Endothelial cell of umbilical vein (primary cell): ENCODE measurements around the gene ZBTB7C. TPM values are rescaled to one million over a fixed set of nuclear protein-coding genes. Genes with fewer than 3 reads are reported as not detected.

Experiments used
- BruUV-seq: library from RNA; stranded (reverse); fragments of 400-500 nt; replicated peaks from 2 replicates; lab custom pipeline; 2021; lab: Mats Ljungman, UMichigan
- CTCF ChIA-PET: fragments of 300-600, 350-600 bp; sonication (Branson Sonifier 250); formaldehyde crosslinking; loops from one replicate; lab custom pipeline; 2021; ENCODE audit warnings: antibody characterized with exemption, inconsistent platforms; lab: Charles Lee
- POLR2A ChIA-PET: fragments of 300-600, 350-600 bp; sonication (Branson Sonifier 250); formaldehyde crosslinking; loops from one replicate; lab custom pipeline; 2021; ENCODE audit warnings: antibody characterized with exemption, inconsistent platforms; lab: Charles Lee
- DNase-seq: peaks from one replicate; pipeline ENCODE4 v3.0.0-alpha.2; 2011; ENCODE audit warnings: low read depth, low spot score
- FAIRE-seq: peaks from 2 replicates; lab custom pipeline; 2011; peaks lifted over from hg19 to GRCh38; lab: Jason Lieb, UNC
- H2AFZ ChIP-seq: 2 replicates; pipeline ENCODE4 v1.6.0; 2012; ENCODE audit warnings: low read depth, low read length, control low read depth, inconsistent platforms
- H3K27ac ChIP-seq: 2 replicates; pipeline ENCODE4 v1.5.1; 2011; ENCODE audit warnings: low read depth, mild to moderate bottlenecking, control low read depth, low read length, moderate library complexity; ENCODE audit not compliant: insufficient read depth
- H3K27me3 ChIP-seq, 2 experiments: 2 replicates each; pipeline versions ENCODE4 v1.6.0 to v1.6.1; 2011; ENCODE audit warnings: low read length in 2 of 2, mixed read lengths in 1 of 2; ENCODE audit not compliant: control insufficient read depth in 2 of 2, insufficient read depth in 2 of 2
- H3K36me3 ChIP-seq, 2 experiments: 2 replicates in 1 of 2; 3 replicates in 1 of 2; pipeline ENCODE4 v1.5.1; 2011; ENCODE audit warnings: low read length in 2 of 2, mild to moderate bottlenecking in 1 of 2, moderate library complexity in 1 of 2; ENCODE audit not compliant: control insufficient read depth in 2 of 2, insufficient read depth in 2 of 2; ENCODE audit errors: extremely low read depth in 1 of 2
- H3K4me1 ChIP-seq: 3 replicates; pipeline ENCODE4 v1.5.1; 2011; ENCODE audit warnings: mild to moderate bottlenecking, low read length; ENCODE audit not compliant: control insufficient read depth, insufficient read depth; ENCODE audit errors: extremely low read depth
- H3K4me2 ChIP-seq: 2 replicates; pipeline ENCODE4 v1.6.1; 2011; ENCODE audit warnings: low read length, control low read depth, mixed read lengths; ENCODE audit not compliant: insufficient read depth
- H3K4me3 ChIP-seq, 3 experiments: fragments of 200-600 bp in 1 of 3; sonication (generic), shearing (Covaris generic) in 1 of 3; replicated peaks in 1 of 3; 2 replicates each; pipeline ENCODE4 v1.5.1; 2011 to 2016; ENCODE audit warnings: control low read depth in 3 of 3, low read length in 3 of 3, mild to moderate bottlenecking in 2 of 3, inconsistent platforms in 1 of 3, low read depth in 1 of 3, moderate library complexity in 1 of 3; ENCODE audit not compliant: insufficient read depth in 1 of 3
- H3K79me2 ChIP-seq: 2 replicates; pipeline ENCODE4 v1.6.0; 2012; ENCODE audit warnings: low read length, inconsistent platforms; ENCODE audit not compliant: control insufficient read depth, insufficient read depth
- H3K9ac ChIP-seq: replicated peaks from 2 replicates; pipeline ENCODE3; 2011; ENCODE audit warnings: low read length, control low read depth; ENCODE audit not compliant: insufficient read depth; ENCODE audit errors: extremely low read depth
- H3K9me1 ChIP-seq: replicated peaks from 3 replicates; pipeline ENCODE4 v1.6.0; 2011; ENCODE audit warnings: mild to moderate bottlenecking, low read length; ENCODE audit not compliant: control insufficient read depth, insufficient read depth; ENCODE audit errors: extremely low read depth
- H3K9me3 ChIP-seq: replicated peaks from 2 replicates; pipeline ENCODE4 v1.5.1; 2012; ENCODE audit warnings: low read length, inconsistent platforms; ENCODE audit not compliant: control insufficient read depth, insufficient read depth
- H4K20me1 ChIP-seq: replicated peaks from 2 replicates; pipeline ENCODE3; 2011; ENCODE audit warnings: mild to moderate bottlenecking, low read length; ENCODE audit not compliant: control insufficient read depth, insufficient read depth; ENCODE audit errors: extremely low read depth
- EZH2 ChIP-seq: IDR thresholded peaks from 2 replicates; pipeline ENCODE4 v1.6.1; 2012; ENCODE audit warnings: borderline replicate concordance, low read depth, mild to moderate bottlenecking, moderate library complexity, low read length, inconsistent platforms; ENCODE audit not compliant: severe bottlenecking
- FOS ChIP-seq: IDR thresholded peaks from 2 replicates; pipeline ENCODE4 v1.6.1; 2011; ENCODE audit warnings: mild to moderate bottlenecking, low read length, moderate library complexity, borderline replicate concordance; ENCODE audit not compliant: insufficient read depth
- GATA2 ChIP-seq: IDR thresholded peaks from 2 replicates; pipeline ENCODE4 v1.7.0; 2011; ENCODE audit warnings: low read depth, mild to moderate bottlenecking, moderate library complexity, mixed read lengths, low read length; ENCODE audit not compliant: insufficient read length, insufficient read depth
- JUN ChIP-seq: IDR thresholded peaks from 2 replicates; pipeline ENCODE4 v1.6.1; 2011; ENCODE audit warnings: borderline replicate concordance, low read depth; ENCODE audit not compliant: insufficient read length, insufficient read depth
- MYC ChIP-seq: IDR thresholded peaks from one replicate; pipeline ENCODE4 v1.6.1; 2011; ENCODE audit warnings: mild to moderate bottlenecking, low read depth, low read length
- POLR2A ChIP-seq: IDR thresholded peaks from 2 replicates; pipeline ENCODE4 v1.6.1; 2012; ENCODE audit warnings: low read depth, mild to moderate bottlenecking, control low read depth, low read length
- POLR2AphosphoS5 ChIP-seq: IDR thresholded peaks from 2 replicates; pipeline ENCODE4 v1.6.1; 2012; ENCODE audit warnings: low read depth, mild to moderate bottlenecking, control low read depth, low read length, moderate library complexity; ENCODE audit not compliant: insufficient read depth
- dilution Hi-C: fragments of 300-500 bp; cut with MboI; formaldehyde crosslinking; loops from one replicate; pipeline ENCODE4 v1.15.0; 2019; ENCODE audit warnings: low sequenced_read_pairs; ENCODE audit not compliant: extremely low pct_ligation_motif_present
- intact Hi-C: fragments of 100-400 bp; cut with micrococcal nuclease; formaldehyde crosslinking; loops from one replicate; pipeline ENCODE4 v1.10.0; 2022
- polyA plus RNA-seq, 4 experiments: library from polyadenylated mRNA; depleted of rRNA in 3 of 4; stranded (reverse) in 3 of 4; unstranded in 1 of 4; fragments of >200 nt; gene quantifications; 2 replicates each; pipeline versions ENCODE4 v1.2.1 to v1.2.3, GENCODE V29; 2011 to 2012; ENCODE audit warnings: missing spikeins in 1 of 4
- total RNA-seq: library from RNA; stranded (reverse); gene quantifications from 2 replicates; pipeline ENCODE4 v1.2.3, GENCODE V29; 2021
- TF ChIP-seq, protein P1 (sequence below): IDR thresholded peaks from 2 replicates; pipeline ENCODE4 v1.6.1; 2011; ENCODE audit not compliant: insufficient read depth, insufficient read length
- TF ChIP-seq, protein P2 (sequence below), 2 donors: IDR thresholded peaks; 1 replicate in 1 of 2; 2 replicates in 1 of 2; pipeline ENCODE4 v1.5.1; 2011; ENCODE audit warnings: low read length in 2 of 2, mild to moderate bottlenecking in 2 of 2, moderate library complexity in 2 of 2, control low read depth in 1 of 2, inconsistent platforms in 1 of 2, low read depth in 1 of 2; ENCODE audit not compliant: insufficient read depth in 1 of 2; ENCODE audit errors: extremely low read depth in 1 of 2

ZBTB7C gene
- total and polyA plus RNA-seq, 2 donors (not counting 3 experiments of a cell fraction or from before 2014, with no cell fraction given), result not detected

- no peak for DNase-seq
- dilution Hi-C loops (no loop called here), intact Hi-C loops (no loop called here)
- Histone ChIP-seq H3K27ac (no peak overlapping the region), H3K9me3 (no peaks in the 10 kb centered on the region), H3K79me2 (no peaks in the 10 kb centered on the region), H2AFZ (no peak overlapping the region), H3K4me1 (no peaks in the 10 kb centered on the region), H3K9me1 (no peaks in the 10 kb centered on the region), H3K9ac (no peak overlapping the region), H3K4me2 (no peak overlapping the region), H3K36me3 (no peaks in the 10 kb centered on the region), H3K4me3 (no peak overlapping the region), H3K27me3 (peaks cover 0 to 3% of the 10 kb centered on the region in 2 experiments), H4K20me1 (no peaks in the 10 kb centered on the region)
- no TSS peak for BruUV-seq
- FAIRE-seq, result no peak
- POLR2A ChIA-PET, result no interaction called here
- no peak for TF ChIP-seq FOS
- no peak for TF ChIP-seq GATA2
- CTCF ChIA-PET, result no interaction called here
These were observed 208.4 kb downstream of the ZBTB7C start for GRCh38 chr18:48200631-48201336.

DNA sequence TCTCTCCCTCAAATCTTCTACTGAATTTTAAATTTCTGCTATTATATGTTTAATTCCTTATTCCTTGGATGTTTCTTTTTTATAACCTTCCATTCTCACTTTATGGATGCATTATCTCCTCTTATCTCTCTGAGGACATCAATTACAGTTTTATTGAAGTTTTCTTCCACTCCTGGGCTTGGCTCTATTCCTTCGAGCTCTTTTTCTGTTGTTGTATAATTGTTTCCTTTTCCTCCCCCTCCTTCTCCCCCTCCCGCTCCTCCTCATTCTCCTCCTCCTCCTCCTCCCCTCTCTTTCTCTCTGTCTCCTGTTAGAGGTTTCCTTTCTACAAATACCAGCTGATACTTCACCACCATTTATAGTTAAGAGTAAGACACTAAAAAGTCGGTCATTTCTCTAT lies 209.8 kb downstream of the ZBTB7C start:
- H3K36me3 ChIP-seq, result no peaks in the 10 kb centered on the region
- no TSS peak for BruUV-seq
- no peak overlapping the region for H3K9ac ChIP-seq
- H2AFZ ChIP-seq, result no peak overlapping the region
- H4K20me1 ChIP-seq, result no peaks in the 10 kb centered on the region
- H3K9me1 ChIP-seq, result no peaks in the 10 kb centered on the region
- CTCF ChIA-PET, result no interaction called here
- TF ChIP-seq EZH2, result no peak
- TF ChIP-seq, protein P1, sequence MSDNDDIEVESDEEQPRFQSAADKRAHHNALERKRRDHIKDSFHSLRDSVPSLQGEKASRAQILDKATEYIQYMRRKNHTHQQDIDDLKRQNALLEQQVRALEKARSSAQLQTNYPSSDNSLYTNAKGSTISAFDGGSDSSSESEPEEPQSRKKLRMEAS, result no peak
- TF ChIP-seq, protein P2, sequence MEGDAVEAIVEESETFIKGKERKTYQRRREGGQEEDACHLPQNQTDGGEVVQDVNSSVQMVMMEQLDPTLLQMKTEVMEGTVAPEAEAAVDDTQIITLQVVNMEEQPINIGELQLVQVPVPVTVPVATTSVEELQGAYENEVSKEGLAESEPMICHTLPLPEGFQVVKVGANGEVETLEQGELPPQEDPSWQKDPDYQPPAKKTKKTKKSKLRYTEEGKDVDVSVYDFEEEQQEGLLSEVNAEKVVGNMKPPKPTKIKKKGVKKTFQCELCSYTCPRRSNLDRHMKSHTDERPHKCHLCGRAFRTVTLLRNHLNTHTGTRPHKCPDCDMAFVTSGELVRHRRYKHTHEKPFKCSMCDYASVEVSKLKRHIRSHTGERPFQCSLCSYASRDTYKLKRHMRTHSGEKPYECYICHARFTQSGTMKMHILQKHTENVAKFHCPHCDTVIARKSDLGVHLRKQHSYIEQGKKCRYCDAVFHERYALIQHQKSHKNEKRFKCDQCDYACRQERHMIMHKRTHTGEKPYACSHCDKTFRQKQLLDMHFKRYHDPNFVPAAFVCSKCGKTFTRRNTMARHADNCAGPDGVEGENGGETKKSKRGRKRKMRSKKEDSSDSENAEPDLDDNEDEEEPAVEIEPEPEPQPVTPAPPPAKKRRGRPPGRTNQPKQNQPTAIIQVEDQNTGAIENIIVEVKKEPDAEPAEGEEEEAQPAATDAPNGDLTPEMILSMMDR (IDR thresholded peaks at IDR 0.05; ENCODE audit: extremely low read depth in 1 of 2, insufficient read depth in 1 of 2, low read depth in 1 of 2, low read length in 2 of 2), result no peak
- no peak for TF ChIP-seq JUN
- TF ChIP-seq GATA2, result no peak
- TF ChIP-seq POLR2A, result no peak
- no peak for TF ChIP-seq POLR2AphosphoS5
- no peak for TF ChIP-seq FOS
- no peak for TF ChIP-seq MYC
- H3K27ac ChIP-seq, result no peak overlapping the region
- H3K27me3 ChIP-seq, result peaks cover 0 to 3% of the 10 kb centered on the region in 2 experiments
- intact Hi-C loops (no loop called here), dilution Hi-C loops (no loop called here)
- H3K9me3 ChIP-seq, result no peaks in the 10 kb centered on the region
- no peak for FAIRE-seq
- H3K79me2 ChIP-seq, result no peaks in the 10 kb centered on the region
- no peak overlapping the region for H3K4me3 ChIP-seq
- no peak for DNase-seq
- POLR2A ChIA-PET, result no interaction called here
- no peaks in the 10 kb centered on the region for H3K4me1 ChIP-seq
- H3K4me2 ChIP-seq, result no peak overlapping the region
